Measurements from ENCODE around the gene METTL24.

- TF ChIP-seq EZH2 (IDR thresholded peaks at IDR 0.05; ENCODE audit: low read length, missing control alignments) (no peak), CTCF (conservative IDR thresholded peaks at IDR 0.05 in 1 of 2, IDR thresholded peaks at IDR 0.05 in 1 of 2; ENCODE audit: low read depth in 1 of 2, low read length in 2 of 2) (no peak)
Observed at GRCh38 chr6:110266996-110267395, 91.2 kb downstream of the METTL24 start.

All from fibroblast of lung (primary cell).